Uterus (tissue), 2 donors: Measurements from ENCODE around the gene RIPOR3.
"Not testable (repeated sequence)": the region's sequence is repeated elsewhere in the genome, so short reads cannot be mapped to it uniquely, and the experiment has no call there.

Experiments used
- POLR2A ChIP-seq, 2 donors: fragments of 450-650 bp; IDR thresholded peaks; one replicate each; pipeline ENCODE4 v1.6.1; 2016; ENCODE audit warnings: antibody characterized with exemption in 2 of 2, mild to moderate bottlenecking in 1 of 2, moderate library complexity in 1 of 2
- TF ChIP-seq, protein P1 (sequence below), 4 experiments: fragments of 200-600 bp in 2 of 4; fragments of 450-650 bp in 2 of 4; sonication (generic) in 2 of 4; IDR thresholded peaks; one replicate each; pipeline ENCODE4 v1.5.1; 2016 to 2019; ENCODE audit warnings: antibody characterized with exemption in 4 of 4, mild to moderate bottlenecking in 2 of 4, moderate library complexity in 1 of 4

DNA sequence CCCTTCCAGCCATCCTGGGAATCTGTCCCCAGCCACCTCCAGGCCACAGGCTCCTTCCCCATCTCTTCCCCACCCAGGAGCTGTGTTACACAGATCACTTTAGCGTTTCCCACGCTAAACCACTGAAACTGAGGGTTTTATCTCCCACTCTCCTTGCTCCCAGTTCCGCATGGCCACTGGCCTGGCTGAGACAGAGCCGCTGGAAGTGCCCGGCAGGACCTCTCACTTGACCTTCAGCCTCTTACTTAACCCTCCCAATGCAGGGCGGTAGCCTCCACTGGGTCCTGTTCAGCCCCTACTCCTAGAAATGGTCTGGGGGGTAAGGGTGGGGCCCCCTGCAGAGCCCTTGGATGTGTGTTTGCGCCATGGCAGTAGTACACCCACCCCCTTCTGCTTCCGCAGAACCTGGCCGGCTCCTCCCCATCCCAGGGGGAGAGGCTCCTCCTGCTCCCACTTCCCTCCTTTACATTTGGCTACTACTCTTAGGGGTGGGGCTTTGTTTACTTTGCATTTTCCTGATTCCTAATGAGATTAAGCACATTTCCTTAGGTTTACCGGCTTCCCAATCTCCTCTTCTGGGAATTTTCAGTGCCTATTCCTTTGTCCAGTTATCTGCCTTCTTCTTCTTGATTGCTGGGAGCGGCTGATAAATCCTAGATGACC lies 49.6 kb downstream of the RIPOR3 start:
- TF ChIP-seq, protein P1, sequence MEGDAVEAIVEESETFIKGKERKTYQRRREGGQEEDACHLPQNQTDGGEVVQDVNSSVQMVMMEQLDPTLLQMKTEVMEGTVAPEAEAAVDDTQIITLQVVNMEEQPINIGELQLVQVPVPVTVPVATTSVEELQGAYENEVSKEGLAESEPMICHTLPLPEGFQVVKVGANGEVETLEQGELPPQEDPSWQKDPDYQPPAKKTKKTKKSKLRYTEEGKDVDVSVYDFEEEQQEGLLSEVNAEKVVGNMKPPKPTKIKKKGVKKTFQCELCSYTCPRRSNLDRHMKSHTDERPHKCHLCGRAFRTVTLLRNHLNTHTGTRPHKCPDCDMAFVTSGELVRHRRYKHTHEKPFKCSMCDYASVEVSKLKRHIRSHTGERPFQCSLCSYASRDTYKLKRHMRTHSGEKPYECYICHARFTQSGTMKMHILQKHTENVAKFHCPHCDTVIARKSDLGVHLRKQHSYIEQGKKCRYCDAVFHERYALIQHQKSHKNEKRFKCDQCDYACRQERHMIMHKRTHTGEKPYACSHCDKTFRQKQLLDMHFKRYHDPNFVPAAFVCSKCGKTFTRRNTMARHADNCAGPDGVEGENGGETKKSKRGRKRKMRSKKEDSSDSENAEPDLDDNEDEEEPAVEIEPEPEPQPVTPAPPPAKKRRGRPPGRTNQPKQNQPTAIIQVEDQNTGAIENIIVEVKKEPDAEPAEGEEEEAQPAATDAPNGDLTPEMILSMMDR (IDR thresholded peaks at IDR 0.05): not testable (repeated sequence)
- not testable (repeated sequence) for TF ChIP-seq POLR2A (IDR thresholded peaks at IDR 0.05)
